Endodermal cell (in vitro differentiated cells): ENCODE data around the gene PER2. TPM values are rescaled to one million over a fixed set of nuclear protein-coding genes. Genes with fewer than 3 reads are reported as not detected.

Experiments
- DNase-seq: peaks from one replicate; pipeline ENCODE4 v3.0.0-alpha.2; 2017
- H3K27ac ChIP-seq: 2 replicates; pipeline ENCODE4 v1.5.1; 2013; ENCODE audit warnings: mild to moderate bottlenecking, low read depth, low read length, moderate library complexity
- H3K27me3 ChIP-seq: 2 replicates; pipeline ENCODE4 v1.6.1; 2013; ENCODE audit warnings: mild to moderate bottlenecking, low read length, moderate library complexity; ENCODE audit not compliant: insufficient read depth, control insufficient read depth, poor library complexity, severe bottlenecking
- H3K36me3 ChIP-seq: 2 replicates; pipeline ENCODE4 v1.7.0; 2013; ENCODE audit warnings: mild to moderate bottlenecking, low read length, moderate library complexity; ENCODE audit not compliant: control insufficient read depth, insufficient read depth
- H3K4me1 ChIP-seq: one replicate; pipeline ENCODE4 v1.7.0; 2013; ENCODE audit warnings: low read length; ENCODE audit not compliant: control insufficient read depth, insufficient read depth
- H3K4me3 ChIP-seq: 2 replicates; pipeline ENCODE4 v1.5.1; 2013; ENCODE audit warnings: mild to moderate bottlenecking, low read length, moderate library complexity
- H3K9ac ChIP-seq: 2 replicates; pipeline ENCODE4 v1.6.1; 2013; ENCODE audit warnings: mild to moderate bottlenecking, low read length, moderate library complexity; ENCODE audit not compliant: poor library complexity, severe bottlenecking; ENCODE audit errors: extremely low read depth
- H3K9me3 ChIP-seq: 2 replicates; pipeline ENCODE4 v1.6.1; 2013; ENCODE audit warnings: mild to moderate bottlenecking, low read length, moderate library complexity; ENCODE audit not compliant: control insufficient read depth
- H3K27ac Mint-ChIP-seq: 2 replicates; pipeline ENCODE4 v1.8.0; 2020; ENCODE audit warnings: mixed read lengths
- H3K27me3 Mint-ChIP-seq: 2 replicates; pipeline ENCODE4 v1.8.0; 2021; ENCODE audit warnings: mild to moderate bottlenecking, mixed read lengths; ENCODE audit not compliant: insufficient read depth
- H3K36me3 Mint-ChIP-seq: 2 replicates; pipeline ENCODE4 v1.8.0; 2020; ENCODE audit warnings: low read depth, mixed read lengths
- H3K4me1 Mint-ChIP-seq: 2 replicates; pipeline ENCODE4 v1.8.0; 2020; ENCODE audit warnings: mixed read lengths
- H3K4me3 Mint-ChIP-seq: 2 replicates; pipeline ENCODE4 v1.8.0; 2020; ENCODE audit warnings: mild to moderate bottlenecking, moderate library complexity, mixed read lengths
- H3K9me3 Mint-ChIP-seq: 2 replicates; pipeline ENCODE4 v1.8.0; 2020; ENCODE audit warnings: mild to moderate bottlenecking, mixed read lengths
- WGBS, 2 experiments: methylation state at CpG; one replicate each; pipeline versions ENCODE4 v1.1.5 to v1.1.7; 2013; ENCODE audit warnings: missing lambda C conversion rate in 2 of 2, mixed read lengths in 1 of 2; ENCODE audit not compliant: insufficient coverage in 1 of 2, insufficient read length in 1 of 2; 5-methylcytosine and 5-hydroxymethylcytosine counted together
- total RNA-seq, 2 donors: library from RNA; stranded (reverse); fragmentation: NEBNext Ultra II Directional in 1 of 2; extraction: Animal tissue kit (Norgen Biotek cat#: 25700) in 1 of 2; gene quantifications; 2 replicates in 1 of 2; 3 replicates in 1 of 2; pipeline ENCODE4 v1.2.1, GENCODE V29; 2021
- TF ChIP-seq, protein P1 (sequence below): fragments of 200-600 bp; sonication (generic); conservative IDR thresholded peaks from 2 replicates; pipeline ENCODE4 v1.5.0; 2021; ENCODE audit warnings: antibody characterized with exemption, mild to moderate bottlenecking

The PER2 gene
- total RNA-seq, 2 donors from 2014 or later, result 9.7 to 13.5 TPM

GRCh38 chr2:238228700-238229099, 59.7 kb downstream of the PER2 start:
- Histone ChIP-seq H3K9me3 (no peaks in the 10 kb centered on the region), H3K27ac (no peak overlapping the region), H3K9ac (no peak overlapping the region), H3K4me3 (no peak overlapping the region), H3K4me1 (no peaks in the 10 kb centered on the region), H3K27me3 (peaks cover 10% of the 10 kb centered on the region), H3K36me3 (no peaks in the 10 kb centered on the region)
- H3K4me1 Mint-ChIP-seq, result no peaks in the 10 kb centered on the region
- H3K36me3 Mint-ChIP-seq, result no peaks in the 10 kb centered on the region
- H3K27ac Mint-ChIP-seq, result no peak overlapping the region
- no peaks in the 10 kb centered on the region for H3K9me3 Mint-ChIP-seq
- no peak for DNase-seq
- 86 to 92% methylated on average over 4 of the region's 4 CpGs for WGBS, 2 experiments
- H3K4me3 Mint-ChIP-seq, result no peak overlapping the region
- peaks cover 59% of the 10 kb centered on the region for H3K27me3 Mint-ChIP-seq
- TF ChIP-seq, protein P1, sequence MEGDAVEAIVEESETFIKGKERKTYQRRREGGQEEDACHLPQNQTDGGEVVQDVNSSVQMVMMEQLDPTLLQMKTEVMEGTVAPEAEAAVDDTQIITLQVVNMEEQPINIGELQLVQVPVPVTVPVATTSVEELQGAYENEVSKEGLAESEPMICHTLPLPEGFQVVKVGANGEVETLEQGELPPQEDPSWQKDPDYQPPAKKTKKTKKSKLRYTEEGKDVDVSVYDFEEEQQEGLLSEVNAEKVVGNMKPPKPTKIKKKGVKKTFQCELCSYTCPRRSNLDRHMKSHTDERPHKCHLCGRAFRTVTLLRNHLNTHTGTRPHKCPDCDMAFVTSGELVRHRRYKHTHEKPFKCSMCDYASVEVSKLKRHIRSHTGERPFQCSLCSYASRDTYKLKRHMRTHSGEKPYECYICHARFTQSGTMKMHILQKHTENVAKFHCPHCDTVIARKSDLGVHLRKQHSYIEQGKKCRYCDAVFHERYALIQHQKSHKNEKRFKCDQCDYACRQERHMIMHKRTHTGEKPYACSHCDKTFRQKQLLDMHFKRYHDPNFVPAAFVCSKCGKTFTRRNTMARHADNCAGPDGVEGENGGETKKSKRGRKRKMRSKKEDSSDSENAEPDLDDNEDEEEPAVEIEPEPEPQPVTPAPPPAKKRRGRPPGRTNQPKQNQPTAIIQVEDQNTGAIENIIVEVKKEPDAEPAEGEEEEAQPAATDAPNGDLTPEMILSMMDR, result no peak

DNA sequence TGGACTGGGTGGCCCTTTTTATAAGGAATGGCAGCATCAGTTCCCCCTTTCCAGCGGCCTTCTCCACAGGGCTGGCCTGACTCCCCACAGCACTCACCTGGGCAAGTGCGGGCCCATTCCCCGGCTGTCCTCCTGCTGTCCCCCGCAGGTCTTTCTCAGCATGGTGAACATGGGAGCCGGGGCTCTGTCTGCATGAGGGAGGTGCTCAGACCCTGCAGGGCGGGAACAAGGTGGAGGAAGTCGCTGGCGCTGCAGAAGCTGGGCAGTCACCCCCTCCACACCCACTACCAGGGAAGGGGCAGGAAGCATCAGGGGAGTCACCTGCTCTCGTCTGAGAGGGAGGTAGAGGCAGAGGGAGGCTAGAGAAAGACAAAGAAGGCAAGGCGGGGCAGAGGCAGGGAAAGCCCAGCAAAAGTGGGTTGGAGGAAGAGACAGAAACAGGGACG, 60.8 kb downstream of the PER2 start:
- 73 to 89% methylated on average over 2 to 11 of the region's 11 CpGs for WGBS, 2 experiments
- Mint-ChIP-seq H3K27ac (no peak overlapping the region), H3K36me3 (no peaks in the 10 kb centered on the region), H3K4me3 (no peak overlapping the region), H3K4me1 (no peaks in the 10 kb centered on the region), H3K27me3 (peaks cover 49% of the 10 kb centered on the region), H3K9me3 (no peaks in the 10 kb centered on the region)
- no peak overlapping the region for H3K4me3 ChIP-seq
- H3K9me3 ChIP-seq, result no peaks in the 10 kb centered on the region
- TF ChIP-seq, protein P1, result no peak
- no peak overlapping the region for H3K9ac ChIP-seq
- H3K36me3 ChIP-seq, result no peaks in the 10 kb centered on the region
- H3K4me1 ChIP-seq, result no peaks in the 10 kb centered on the region
- no peak for DNase-seq
- H3K27me3 ChIP-seq, result peaks cover 10% of the 10 kb centered on the region
- H3K27ac ChIP-seq, result no peak overlapping the region

GRCh38 chr2:238226698-238227586, 61.5 kb downstream of the PER2 start:
- DNase-seq, result peak; percentile 42
- H3K4me3 ChIP-seq, result no peak overlapping the region
- H3K9ac ChIP-seq, result no peak overlapping the region
- Mint-ChIP-seq H3K27ac (no peak overlapping the region), H3K36me3 (no peaks in the 10 kb centered on the region), H3K27me3 (peaks cover 42% of the 10 kb centered on the region), H3K4me1 (no peaks in the 10 kb centered on the region), H3K4me3 (no peak overlapping the region), H3K9me3 (no peaks in the 10 kb centered on the region)
- 89 to 96% methylated on average over 7 to 8 of the region's 8 CpGs for WGBS, 2 experiments
- H3K27me3 ChIP-seq, result peaks cover 10% of the 10 kb centered on the region
- no peaks in the 10 kb centered on the region for H3K36me3 ChIP-seq
- H3K9me3 ChIP-seq, result no peaks in the 10 kb centered on the region
- TF ChIP-seq, protein P1, result no peak
- no peaks in the 10 kb centered on the region for H3K4me1 ChIP-seq
- H3K27ac ChIP-seq, result no peak overlapping the region
